HG03196 (cell line): ENCODE data around the gene CLEC16A.
A peak's percentile ranks its signal among the peaks of the same experiment; 100 is the strongest.
"Not testable (repeated sequence)": the region's sequence is repeated elsewhere in the genome, so short reads cannot be mapped to it uniquely, and the experiment has no call there.

ENCODE experiments used
- ATAC-seq: cut with Tn5 transposase; IDR thresholded peaks from one replicate; pipeline ENCODE4 v1.9.1; 2021; ENCODE audit not compliant: unreplicated experiment

Gene CLEC16A

DNA sequence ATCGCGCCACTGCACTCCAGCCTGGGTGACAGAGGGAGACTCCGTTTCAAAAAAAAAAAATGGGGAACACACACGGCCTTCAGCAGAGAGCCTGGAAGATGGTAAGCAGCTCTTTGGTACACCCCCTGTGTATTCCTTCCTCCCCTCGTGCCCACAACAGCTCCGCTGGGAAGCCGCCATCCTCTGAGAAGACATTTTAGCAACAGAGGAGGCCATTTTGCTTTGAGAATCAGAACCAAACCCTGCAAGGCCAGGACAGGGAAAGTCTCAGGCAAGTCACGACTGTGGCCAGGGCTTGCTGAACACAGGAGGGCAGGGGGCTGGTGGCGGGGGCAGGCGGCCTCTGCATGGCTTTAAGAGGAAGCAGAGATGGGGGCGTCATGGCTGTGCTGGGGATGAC, 265.9 kb downstream of the CLEC16A start:
- no peak for ATAC-seq

DNA sequence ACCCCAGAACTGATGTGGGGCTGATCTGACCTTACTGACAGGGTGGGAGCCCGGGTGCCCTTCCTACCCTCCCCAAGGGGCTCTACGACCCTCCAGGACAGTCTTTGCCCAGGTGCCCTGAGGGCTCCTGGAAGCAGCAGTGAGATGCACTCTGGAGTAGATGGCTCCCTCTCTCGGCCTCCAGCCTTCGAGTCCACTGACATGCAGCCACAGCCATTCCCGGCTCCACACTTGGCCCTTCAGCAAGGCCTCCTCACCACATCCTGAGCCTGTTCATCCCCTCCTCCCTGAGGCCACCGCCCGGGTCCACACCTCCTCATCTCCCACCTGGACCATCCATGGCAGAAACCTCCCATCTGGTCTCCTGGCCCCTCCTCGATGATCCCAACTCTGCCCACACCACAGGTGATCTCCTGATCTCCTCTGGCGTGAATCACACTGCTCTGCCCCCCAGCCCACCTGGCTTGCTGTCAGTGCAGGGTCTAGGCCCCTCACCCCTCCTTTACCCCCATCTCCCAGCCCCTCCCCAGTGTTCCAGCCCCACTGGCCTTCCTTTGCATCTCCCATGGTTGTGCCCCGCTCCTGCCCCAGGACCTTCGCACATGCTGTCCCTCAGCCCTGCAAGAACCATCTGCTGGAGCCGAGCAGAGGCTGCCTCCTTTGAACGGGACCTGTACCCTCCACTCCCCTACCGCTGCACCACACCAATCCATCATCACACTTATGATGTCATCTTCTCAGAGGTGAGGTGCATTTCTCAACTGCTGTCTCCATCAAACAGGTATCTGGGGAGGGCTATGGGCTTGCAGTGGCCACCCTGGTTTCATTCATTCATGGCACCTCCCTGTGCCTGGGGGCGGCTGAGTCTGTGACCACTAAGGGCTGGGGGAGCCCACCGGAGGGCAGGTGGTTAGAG, 267.0 kb downstream of the CLEC16A start:
- ATAC-seq, result no peak

DNA sequence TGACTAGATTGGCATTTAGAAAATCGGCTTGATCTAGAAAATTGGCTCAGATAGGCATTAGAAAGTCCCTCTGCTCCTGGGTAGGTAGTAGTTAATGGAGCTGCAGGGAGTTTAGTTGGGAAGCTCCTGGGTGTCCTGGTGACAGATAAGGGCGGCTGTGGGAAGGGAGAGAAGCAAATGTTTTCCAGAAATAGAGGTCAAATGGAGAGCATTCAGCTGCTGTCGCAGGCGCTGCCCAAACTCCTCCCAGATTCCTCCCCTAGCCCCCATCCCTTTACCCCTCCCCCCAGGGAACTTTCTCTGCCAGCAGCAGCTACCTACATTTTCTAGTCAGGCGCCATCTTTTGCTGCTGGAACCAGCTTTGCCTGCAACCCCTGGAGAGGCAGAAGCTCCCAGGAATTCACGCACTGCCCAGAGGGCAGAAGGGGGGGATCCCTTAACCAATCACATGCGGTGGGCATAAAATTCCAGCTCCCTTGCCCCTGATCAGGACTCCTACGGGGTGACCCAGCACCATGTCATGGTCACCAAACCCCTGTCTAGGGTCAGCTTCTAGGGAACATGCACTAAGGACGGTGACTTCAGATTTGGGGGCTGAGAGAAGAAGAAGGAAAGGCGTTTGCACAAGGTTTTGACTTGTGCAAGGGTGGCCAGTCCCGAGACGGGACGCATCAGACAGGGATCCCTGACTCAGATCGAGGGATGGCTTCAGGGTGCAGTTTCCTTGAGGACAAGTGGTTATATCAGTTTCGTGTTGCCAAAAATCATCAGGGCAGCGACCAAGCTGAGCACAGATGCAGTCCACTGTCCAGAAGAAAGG, 267.8 kb downstream of the CLEC16A start:
- ATAC-seq, result no peak

DNA sequence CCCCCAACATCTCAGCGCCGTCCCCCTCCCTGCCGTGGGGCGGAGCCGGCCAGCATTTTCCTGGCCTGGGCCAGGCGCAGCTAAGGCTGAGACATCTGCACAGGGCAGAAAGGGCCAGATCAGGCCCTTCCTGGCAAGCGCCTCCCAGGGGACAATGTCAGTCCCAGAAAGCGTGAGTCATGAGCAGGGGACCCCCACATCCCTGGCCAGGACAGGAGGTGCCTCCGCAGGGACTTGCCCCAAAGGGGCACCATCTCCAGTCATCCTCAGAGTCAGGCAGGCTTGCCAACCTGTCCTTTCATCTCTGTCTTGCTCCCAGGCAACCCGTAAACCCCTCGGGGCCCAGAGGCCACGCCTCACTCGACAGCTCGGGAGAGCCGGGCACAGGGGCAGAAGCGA, 268.4 kb downstream of the CLEC16A start:
- ATAC-seq, result no peak

DNA sequence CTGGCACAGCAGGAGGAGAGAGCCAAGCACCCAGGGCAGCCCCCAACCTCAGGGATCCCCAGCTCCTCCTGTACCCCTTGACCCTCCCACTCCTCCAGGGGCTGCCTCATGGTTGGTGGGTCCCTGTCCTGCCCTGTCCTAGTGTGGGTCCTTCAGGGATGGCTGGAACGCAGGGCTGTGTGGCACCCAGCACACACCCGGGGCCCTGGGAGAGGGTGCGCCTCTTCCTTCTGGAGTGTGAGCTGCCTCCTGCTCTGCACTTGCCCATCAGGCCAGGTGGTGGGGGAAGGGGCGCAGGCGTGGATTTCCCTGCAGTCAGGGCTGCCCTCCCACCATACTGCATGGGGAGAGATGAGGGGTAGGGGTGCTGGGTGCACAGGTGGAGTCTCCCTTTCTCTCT, 269.0 kb downstream of the CLEC16A start:
- ATAC-seq, result no peak

DNA sequence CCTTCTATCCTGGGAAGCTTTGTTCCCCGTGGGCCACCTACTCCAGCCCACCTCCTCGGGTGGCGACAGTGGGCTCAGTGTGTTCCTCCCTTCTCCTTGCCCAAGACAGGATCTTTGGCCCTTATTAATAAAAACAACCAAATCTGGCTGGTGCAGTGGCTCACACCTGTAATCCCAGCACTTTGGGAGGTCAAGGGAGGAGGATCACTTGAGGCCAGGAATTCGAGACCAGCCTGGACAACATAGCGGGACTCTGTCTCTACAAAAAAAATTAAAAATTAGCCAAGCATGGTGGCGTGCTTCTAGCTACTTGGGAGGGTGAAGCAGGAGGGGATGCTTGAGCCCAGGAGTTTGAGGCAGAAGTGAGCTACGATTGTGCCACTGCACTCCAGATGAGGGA, 269.4 kb downstream of the CLEC16A start:
- ATAC-seq, result no peak

DNA sequence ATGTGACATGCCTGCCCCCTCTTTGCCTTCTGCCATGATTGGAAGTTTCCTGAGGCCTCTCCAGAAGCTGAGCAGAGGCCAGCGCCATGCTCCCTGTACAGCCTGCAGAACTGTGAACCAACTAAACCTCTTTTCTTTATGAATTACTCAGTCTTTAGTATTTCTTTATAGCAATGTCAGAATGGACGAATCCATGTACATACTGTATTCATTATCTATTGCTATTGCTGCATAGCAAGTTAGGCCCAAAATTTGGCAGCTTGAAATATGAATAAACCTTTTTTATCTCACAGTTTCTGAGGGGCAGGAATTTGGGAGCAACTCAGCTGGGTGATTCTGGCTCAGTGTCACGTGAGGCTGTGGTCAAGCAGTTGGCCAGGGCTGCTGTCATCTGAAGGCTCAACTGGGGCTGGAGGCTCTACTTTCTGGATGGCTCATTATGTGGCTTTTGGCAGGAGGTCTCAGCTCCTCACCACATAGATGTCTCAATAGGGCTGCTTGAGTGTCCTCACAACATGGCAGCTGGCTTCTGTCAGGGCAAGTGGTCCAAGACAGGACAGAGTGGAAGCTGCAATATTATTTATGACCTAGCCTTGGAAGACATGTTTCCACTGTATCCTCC, 271.7 kb downstream of the CLEC16A start:
- ATAC-seq, result no peak

DNA sequence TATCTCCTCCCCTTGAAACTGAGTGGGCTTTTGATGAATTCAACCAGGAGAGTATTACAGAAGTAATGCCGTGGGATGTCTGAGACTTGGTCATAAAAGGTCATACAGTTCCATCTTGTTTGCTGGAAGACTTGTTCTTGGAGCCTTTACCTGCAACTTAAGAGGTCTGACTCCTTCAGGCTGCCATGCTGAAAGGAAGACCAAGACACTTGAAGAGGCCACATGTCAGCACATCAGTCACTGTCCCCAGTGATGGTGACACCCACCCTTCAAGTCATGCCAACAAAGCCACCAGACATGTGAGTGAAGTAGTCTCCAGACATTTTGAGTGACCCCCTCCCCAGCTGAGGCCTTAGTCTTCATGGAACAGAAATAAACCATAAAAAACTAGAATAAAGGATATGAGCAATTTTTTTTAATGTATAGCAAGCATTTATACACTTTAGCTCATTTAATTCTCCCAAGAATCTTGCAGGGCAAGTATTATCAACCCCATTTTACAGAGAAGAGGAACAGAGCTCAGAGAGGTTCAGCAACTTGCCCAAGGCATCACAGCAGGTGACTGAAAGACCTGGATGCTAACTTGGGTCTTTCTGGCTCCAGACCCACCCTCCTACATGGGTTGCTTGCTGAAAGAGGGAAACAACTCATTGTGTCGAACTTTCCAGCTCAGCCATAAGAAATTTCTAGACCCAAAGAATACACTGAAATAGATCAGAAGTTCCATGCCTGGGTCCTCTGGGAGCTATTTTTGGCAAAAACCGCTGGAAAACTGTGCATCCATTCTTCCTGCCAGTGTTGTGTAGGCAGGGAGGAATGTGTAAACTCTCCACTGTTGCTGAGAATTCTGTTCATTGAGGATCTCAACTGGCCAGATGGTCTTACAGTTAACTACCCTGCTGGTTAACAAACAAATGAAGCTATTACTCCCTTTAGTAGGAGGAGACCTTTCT, 273.6 kb downstream of the CLEC16A start:
- no peak for ATAC-seq

DNA sequence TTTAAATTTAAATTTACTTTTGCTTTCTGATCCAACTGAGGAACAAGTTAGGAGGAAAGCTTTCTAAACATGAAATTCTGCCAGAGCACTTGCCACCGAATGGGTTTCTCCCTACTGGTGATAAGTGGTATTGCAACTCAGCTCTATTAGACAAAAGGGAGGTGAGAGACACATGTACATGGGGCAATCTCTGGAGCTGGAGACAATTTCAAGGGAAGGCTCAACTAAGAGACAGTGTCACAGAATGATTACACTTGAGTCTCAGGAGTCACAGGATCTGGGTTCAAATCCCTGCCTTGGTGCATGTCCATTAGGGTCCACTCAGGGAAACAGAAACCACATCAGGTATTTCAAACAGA, 274.2 kb downstream of the CLEC16A start:
- no peak for ATAC-seq

DNA sequence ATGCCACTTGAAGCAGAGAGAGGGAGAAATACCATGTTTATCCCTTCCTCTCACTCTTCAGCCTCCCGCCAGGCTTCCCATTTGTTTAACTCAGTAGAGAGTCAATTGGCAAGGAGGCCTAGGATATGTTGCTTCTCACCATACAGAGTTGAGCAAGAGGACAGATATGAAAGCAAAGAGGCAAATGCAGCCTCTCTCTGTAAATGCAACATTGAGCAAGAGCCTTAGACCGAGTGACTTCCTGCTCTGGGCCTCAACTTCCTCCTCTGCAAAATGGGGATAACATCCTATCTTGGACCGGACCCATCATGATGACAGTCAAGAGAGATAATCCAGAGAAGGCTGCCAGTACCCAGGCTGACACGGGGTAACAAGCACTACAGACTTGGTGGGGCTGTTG, 274.8 kb downstream of the CLEC16A start:
- no peak for ATAC-seq

DNA sequence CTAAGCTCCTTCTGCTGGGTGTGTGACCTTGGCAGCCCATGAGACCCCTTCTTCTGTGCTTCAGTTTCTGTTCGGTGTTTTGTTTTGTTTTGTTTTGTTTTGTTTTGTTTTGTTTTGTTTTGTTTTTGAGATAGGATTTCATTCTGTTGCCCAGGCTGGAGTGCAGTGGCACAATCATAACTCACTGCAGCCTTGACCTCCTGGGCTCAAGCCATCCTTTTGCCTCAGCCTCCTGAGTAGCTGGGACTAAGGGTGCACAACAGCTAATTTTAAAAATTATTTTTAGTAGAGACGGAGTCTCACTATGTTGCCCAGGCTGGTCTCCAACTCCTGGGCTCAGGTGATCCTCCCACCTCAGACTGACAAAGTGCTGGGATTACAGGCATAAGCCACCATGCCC, 276.1 kb downstream of the CLEC16A start:
- ATAC-seq, result not testable (repeated sequence)

DNA sequence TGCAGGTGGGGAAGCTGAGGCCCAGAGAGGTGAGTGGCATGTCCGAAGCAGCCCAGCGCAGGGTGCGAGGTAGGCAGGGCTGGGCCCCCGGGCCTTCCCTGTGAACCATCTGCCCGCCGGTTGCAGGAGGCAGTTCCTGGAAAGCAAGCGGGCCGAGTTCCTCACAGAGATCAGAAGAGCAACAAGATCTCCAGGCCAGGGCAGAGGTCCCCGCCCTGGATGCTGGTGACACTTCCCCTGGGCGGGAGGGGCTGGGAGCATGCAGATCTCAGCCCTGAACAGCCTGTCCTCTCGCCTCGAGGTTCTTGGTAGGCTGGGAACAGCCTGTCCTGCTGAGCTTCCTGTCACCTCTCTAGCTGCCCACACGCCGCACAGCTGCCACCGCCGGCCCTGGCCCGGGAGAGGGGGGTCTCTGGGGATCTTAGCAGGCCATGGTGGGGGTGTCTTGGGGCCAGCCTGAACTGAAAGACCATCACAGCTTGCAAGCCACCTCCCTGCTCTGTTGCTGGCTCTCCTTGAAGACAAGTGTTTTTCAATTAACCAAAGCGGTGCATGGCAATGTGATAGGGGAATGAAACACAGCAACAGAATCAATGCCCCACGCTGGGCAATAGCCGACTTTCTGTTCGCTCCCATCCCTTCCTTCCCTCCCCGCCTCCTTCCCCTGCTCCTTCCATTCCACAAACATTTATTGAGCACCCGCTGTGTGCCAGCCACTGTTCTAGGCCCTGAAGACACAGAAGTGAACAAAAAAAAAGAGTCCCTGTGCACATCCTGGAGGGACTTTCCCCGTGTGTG, 279.9 kb downstream of the CLEC16A start:
- peak; percentile 46 for ATAC-seq

DNA sequence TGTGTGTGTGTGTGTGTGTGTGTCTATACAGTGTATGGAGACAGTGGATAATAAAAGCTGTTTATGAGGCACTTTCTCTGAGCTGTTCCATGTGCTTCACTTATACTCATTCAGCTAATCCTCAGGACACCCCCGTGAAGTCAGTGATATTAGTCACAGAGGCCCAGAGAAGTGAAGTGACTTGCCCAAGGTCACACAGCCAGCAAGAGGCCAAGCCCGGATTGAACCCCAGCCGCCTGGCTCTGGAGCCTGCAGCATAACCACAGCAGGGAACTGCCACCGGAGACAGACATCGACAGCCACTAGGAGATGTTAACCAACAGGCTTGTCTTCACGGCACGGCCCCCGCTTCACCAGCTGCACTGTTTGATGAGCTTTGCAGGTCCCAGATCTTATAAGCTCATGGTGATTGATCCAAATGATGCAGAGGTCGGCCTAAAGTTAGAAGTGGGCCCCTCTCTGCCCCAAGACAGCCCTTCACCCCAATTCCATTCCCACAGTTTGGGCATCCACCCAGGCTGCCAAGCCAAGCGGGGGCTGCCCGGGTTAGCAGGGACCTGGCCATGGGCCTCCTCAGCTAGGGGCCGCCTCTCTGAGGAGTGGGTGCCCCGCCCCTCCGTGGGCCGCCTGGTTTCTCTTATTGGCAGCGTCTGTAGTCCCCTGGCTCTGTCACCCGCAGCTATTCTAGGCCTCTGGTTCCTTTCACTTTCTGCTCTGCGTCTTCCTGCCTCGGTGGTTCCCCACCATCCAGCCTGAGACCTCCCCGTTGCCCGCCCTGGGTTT, 280.7 kb downstream of the CLEC16A start:
- peak; percentile 80 for ATAC-seq

DNA sequence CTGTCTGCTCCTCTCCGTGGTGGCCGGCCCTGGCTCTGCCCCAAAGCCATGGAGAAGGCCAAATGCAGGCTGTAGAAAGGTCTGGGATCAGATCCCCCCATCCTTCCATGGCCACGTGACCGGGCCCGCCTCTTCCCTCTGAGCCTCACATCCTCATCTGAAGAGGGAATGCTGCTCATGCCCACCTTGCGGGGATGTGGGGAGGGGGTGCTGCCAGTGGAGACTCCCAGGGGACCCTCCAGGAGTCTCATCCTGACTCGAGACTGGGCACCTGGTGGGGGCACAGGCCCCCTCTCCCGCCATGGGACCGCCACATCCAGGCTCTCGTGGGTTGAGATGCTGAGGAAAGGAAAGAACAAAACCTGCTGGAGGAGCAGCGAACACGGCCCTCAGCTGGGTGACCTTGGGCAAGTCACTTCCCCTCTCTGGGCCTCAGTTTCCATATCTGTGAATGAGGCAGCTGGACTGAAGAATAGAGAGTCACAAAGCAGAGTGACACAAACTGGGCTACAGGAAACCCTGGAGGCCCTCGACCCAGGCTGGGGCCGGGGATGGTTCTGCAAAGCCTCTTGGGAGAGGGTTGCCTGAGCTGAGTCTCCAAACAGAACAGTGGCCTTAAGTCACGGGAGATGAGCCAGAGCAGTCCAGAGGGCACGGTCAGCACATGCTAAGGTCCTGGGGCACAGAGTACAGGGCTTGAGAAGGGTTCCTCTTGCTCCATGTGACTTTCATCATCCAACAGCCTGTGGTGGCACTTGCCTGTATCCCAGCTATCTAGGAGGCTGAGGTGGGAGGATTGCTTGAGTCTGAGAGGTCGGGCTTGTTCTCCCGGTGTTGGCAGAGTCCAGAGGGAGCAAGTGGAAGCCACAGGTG, 281.5 kb downstream of the CLEC16A start:
- peak; percentile 1 for ATAC-seq

DNA sequence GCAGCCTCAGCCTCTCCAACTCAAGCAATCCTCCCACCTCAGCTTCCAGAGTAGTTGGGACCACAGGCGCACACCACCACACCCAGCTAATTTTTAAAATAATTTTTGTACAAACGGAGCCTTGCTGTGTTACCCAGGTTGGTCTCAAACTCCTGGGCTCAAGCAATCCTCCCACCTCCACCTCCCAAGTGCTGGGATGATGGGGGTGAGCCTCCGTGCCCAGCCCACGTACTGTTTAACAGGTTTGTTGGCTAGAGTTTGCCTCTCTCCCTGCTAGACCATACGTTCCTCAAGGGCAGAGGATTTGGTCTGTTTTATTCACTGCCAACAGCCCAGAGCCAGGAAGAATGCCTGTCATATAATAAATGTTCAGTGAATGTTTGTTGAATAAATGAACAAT, 285.1 kb downstream of the CLEC16A start:
- no peak for ATAC-seq

DNA sequence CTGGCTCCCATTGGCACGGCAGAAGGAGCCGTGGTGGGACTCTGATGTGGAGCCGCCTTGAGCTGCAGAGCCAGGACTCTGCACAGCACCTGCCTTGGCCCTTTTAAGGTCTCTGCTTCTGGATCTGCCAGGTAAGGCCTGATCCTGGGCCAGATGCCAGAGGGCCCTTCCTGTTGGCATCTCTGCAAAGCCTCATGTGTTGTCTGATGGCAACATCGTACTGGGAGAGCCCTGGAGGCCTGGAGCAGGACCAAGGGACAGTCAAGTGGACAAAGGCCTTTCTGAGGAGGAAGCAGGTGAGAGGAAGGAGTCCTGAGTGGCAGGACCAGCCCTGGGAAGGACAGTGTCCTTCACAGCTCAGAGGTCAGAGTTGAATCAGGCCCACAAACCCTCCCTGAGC, 285.5 kb downstream of the CLEC16A start:
- no peak for ATAC-seq

DNA sequence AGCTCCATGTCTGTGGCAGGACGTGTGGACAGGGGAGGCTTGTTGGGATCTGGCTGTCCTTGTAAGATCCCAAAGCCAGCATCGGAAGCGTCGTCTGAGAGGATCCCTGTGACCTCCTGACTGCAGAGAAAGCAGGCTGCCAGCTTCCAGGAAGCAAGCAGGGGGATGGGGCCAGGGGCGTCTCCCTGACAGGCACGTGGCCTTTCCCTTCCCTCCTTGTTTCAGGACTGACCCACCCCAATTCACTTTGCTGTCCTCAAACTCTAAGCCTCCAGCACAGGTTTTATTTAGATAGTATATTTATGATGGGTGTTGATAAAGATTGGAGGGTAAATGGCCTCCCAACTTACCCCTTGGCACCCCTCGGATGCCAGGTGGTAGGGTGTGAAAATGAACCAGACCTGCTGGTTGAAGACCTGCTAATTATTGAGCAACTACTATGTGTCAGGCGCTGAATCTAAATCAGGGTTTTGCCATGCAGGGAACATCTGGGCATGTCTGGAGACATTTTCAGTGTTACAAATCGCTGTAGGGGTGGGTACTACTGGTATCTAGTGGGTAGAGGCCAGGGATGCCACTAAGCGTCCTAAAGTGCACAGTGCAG, 287.1 kb downstream of the CLEC16A start:
- no peak for ATAC-seq
